MG63 (cell line): ENCODE results near the gene CELF2. TPM values are rescaled to one million over a fixed set of nuclear protein-coding genes. Genes with fewer than 3 reads are reported as not detected.

Source experiments
- DNase-seq: peaks from one replicate; pipeline ENCODE4 v3.0.0-alpha.2; 2020
- H3K27me3 ChIP-seq: fragments of 250-450 bp; sonication (Bioruptor Pico); 2 replicates; pipeline ENCODE4 v1.5.1; 2020; ENCODE audit warnings: mild to moderate bottlenecking, moderate library complexity
- H3K36me3 ChIP-seq: fragments of 250-450 bp; sonication (Bioruptor Pico); 2 replicates; pipeline ENCODE4 v1.5.1; 2020; ENCODE audit warnings: mild to moderate bottlenecking, moderate library complexity
- H3K4me3 ChIP-seq: fragments of 250-450 bp; sonication (Bioruptor Pico); 2 replicates; pipeline ENCODE4 v1.5.1; 2020; ENCODE audit warnings: mild to moderate bottlenecking, moderate library complexity
- H3K9me3 ChIP-seq: fragments of 250-450 bp; sonication (Bioruptor Pico); 2 replicates; pipeline ENCODE4 v1.5.1; 2020; ENCODE audit warnings: mild to moderate bottlenecking, moderate library complexity
- total RNA-seq: library from RNA; depleted of rRNA; stranded (reverse); fragments of >200 nt; shearing (Covaris generic); gene quantifications from 2 replicates; pipeline ENCODE4 v1.2.3, GENCODE V29; 2014; ENCODE audit warnings: low replicate concordance

CELF2 gene
- total RNA-seq, 1 experiment from 2014 or later: 1.5 TPM

DNA sequence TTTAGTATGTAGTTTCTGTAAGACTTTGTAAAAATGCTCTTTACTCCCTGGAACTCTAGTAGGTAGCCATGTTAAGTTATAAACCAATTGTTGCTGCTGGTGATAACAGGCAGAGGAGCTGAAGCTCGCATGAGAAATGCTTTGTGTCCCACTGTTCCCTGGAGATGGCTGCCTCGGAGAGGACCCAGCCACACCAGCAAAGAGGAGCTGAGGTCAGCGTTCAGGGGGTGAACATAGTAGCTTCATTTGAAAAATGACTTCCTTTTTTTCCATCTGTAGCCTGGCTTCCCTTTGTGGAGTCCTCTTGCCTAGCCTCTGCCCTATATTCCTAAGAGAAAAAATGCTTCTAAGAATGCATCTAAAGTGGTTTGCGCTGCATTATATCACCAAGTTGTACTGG is 20.3 kb downstream of the CELF2 start:
- peaks cover 3% of the 10 kb centered on the region; the same call in 1 of the 2 replicates for H3K9me3 ChIP-seq
- DNase-seq: no peak
- no peaks in the 10 kb centered on the region for H3K27me3 ChIP-seq
- no peak overlapping the region for H3K4me3 ChIP-seq
- no peaks in the 10 kb centered on the region for H3K36me3 ChIP-seq

DNA sequence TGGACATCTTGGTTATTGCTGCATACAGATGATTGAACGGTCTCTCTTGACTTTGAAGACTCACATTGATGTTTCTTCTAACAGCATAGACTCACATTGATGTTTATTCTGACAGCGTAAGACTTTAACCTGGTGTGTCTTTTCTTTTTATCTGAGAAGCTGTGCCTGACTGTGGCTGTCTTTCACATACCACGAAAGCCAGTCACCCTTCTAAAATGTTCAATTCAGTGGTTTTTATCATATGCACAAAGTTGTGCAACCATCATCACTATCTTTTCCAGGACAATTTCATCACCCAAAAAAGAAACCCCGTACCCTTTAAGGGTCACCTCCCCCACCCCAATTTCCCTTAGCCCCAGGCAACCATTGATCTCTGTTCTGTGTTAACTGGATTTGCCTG is 24.7 kb downstream of the CELF2 start:
- Histone ChIP-seq H3K36me3 (no peaks in the 10 kb centered on the region), H3K9me3 (no peaks in the 10 kb centered on the region), H3K4me3 (no peak overlapping the region), H3K27me3 (no peaks in the 10 kb centered on the region)
- no peak for DNase-seq

DNA sequence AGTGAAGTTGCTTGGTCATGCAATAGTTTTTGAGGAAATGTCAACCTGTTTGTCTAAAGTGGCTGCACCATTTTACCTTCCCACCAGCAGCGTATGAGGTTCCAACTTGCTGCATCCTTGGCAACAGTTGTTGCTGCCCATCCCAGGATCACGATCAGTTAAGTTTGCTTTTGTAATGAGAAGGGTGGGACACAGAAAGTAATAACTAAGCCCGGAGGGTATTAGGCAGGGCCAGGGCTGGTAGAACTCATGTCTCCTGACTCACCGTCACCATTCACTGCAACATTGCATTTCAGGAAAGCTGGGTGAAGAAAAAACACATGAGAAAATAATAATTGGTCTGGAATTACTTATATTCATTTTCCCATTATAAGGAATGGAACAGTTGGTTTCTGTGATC is 25.4 kb downstream of the CELF2 start:
- Histone ChIP-seq H3K4me3 (no peak overlapping the region), H3K36me3 (no peaks in the 10 kb centered on the region), H3K9me3 (no peaks in the 10 kb centered on the region), H3K27me3 (no peaks in the 10 kb centered on the region; the same call in 1 of the 2 replicates)
- no peak for DNase-seq

DNA sequence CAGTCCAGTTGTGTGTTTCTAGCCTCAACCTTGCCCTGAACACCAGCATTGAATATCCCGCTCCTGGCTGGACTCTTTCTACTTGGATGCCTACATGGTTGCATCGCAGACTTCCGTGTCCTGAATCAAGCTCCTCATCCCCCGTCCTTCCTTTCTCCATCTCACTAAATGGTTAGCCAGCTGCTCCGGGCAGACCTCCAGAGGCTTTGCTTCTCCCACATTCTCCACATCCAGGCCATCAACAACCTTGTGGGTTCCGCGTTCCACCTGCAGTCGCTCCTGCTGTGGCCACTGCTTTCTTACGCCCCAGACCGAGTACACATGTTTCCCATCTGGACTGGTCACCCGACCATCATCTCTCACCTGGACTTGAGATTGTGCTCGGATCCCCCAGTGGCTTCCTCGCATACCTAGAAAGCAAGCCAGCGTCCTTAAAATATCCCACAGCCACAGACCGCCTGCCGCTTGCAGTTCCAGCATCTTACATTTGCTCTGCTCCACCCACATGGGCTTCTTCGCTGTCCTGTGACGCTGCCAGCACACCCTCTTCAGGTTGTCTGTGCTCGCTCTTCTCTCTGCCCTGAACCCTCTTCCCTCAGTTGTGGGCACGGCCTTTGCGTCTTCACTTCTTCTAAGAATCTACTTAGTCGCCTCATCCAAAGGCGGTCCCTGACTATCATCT is 25.9 kb downstream of the CELF2 start:
- Histone ChIP-seq H3K4me3 (no peak overlapping the region), H3K27me3 (no peaks in the 10 kb centered on the region; the same call in 1 of the 2 replicates), H3K36me3 (no peaks in the 10 kb centered on the region), H3K9me3 (no peaks in the 10 kb centered on the region)
- DNase-seq: no peak

DNA sequence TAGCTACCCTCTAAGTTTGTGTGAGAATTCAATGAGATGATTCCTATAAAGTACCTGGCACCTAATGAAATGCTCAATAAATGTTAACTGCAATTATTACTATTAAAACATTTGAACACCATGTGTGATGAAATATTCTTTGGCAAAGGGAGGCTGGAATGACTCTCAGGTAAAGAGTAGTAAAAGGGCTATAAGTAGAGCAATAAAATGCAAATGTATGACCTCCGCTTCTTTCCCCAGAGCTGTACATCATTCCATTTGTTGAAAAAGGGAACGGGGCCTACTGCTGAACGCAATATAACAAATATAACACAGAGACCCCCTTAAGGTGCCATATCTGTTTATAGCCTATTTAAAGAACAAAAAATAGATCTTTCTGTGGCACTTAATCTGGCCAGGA is 27.8 kb downstream of the CELF2 start:
- Histone ChIP-seq H3K27me3 (no peaks in the 10 kb centered on the region; the same call in 1 of the 2 replicates), H3K4me3 (no peak overlapping the region)
- DNase-seq: no peak

DNA sequence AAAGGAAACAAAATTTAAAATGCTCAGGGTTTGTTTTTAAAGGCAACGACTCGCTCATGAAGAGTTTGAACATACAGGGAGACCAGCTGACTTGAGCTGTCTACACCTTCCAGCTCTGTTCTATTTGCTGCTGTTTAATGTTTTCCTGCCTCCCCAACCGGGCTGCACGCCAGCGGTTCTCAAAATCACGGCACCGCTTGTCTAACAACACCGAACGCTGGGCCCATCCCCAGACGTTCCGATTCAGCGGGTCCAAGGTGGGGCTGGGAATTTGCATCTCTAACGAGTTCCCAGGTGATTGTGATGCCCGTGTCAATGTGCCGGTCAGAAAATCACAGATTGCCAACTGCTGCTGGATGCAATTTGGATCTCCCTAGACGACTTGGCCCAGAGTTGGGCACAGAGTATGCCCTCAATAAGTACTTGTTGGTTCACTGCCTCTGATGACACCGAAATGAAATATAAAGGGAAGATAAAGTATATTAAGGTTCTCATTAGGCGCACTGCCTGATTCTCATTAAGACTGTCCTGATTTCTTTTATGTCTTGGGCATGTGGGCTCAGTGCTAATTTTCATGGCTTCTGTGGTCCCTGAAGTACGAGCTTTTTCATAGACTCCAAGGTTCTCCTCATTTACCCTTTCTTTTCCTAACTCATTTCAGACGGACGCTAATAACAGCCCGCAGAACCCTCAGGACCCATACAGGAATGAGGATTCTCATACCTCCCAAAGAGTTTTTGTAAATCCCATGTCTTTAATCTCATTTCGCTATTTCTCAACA is 28.5 kb downstream of the CELF2 start:
- Histone ChIP-seq H3K4me3 (no peak overlapping the region), H3K36me3 (no peaks in the 10 kb centered on the region), H3K27me3 (no peaks in the 10 kb centered on the region; the same call in 1 of the 2 replicates), H3K9me3 (no peaks in the 10 kb centered on the region)
- no peak for DNase-seq

More for the DNA sequence above, 27.8 kb downstream of the CELF2 start:
- H3K36me3 ChIP-seq: no peaks in the 10 kb centered on the region
- H3K9me3 ChIP-seq: no peaks in the 10 kb centered on the region

DNA sequence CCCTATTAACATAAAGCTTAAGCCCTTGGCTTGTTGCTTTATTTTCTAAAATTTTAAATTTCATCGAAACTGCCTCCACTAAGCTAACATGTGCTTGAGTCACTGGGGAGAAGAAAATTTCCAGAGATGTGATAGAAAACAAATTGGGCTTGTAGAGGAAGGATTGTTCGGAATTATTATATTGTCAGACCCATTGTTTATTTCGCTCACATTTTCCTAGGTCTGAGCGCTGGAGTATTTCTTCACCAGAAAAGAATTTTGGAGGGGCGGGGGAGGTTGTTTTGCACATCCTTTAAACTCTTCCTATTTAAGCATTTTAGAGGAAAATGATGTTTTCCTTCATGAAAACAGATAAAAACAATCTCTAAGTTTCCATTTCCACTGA is 29.1 kb downstream of the CELF2 start:
- Histone ChIP-seq H3K36me3 (no peaks in the 10 kb centered on the region), H3K4me3 (no peak overlapping the region), H3K9me3 (no peaks in the 10 kb centered on the region), H3K27me3 (no peaks in the 10 kb centered on the region; the same call in 1 of the 2 replicates)
- DNase-seq: no peak

DNA sequence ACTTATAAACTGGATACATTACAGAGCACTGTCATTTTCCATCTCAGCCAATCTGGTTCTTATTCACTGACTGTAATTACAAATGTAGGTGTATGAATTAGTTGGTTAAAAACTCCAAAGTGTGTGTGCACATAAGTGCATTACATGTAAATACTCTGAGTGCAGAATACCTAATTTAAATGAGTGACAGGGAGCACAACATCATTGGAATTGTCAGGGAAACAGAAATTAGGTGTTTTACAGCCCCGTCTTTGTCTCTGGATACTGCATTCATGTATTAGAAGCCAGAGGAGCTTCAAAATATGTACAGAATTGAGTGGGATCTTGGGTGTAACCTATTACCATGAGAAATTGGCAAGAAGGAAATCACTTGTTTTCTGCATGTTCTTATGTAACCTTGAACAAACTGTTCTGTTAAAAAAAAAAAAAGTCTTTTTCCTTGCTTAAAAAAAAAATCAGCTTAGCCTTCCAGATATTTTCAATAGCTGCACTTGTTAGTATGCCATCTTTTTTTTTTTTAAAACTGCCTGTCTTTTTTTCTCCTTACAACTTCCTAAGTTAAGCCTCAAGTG is 31.1 kb downstream of the CELF2 start:
- no peak overlapping the region for H3K4me3 ChIP-seq
- no peaks in the 10 kb centered on the region for H3K9me3 ChIP-seq
- DNase-seq: no peak
- no peaks in the 10 kb centered on the region; the same call in 1 of the 2 replicates for H3K27me3 ChIP-seq
- H3K36me3 ChIP-seq: no peaks in the 10 kb centered on the region

DNA sequence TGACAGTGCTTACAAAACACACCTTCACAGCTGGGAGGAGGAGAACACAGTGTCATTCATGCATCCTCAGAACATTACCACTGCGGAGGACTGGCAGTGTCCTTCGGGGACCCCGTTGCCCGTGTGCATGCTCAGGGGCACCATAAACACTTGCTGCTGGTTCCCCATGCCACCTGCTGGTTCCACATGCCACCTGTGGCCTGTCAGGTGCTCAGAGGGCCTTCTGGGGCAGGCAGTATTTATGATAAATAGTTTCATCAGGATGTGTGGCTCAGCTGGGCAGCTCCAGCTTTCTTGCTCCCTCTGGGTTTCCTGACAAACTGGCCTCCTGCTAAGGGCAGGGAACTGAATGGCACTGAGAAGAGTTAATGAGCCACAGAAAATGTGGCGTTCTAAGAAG is 32.1 kb downstream of the CELF2 start:
- no peak overlapping the region for H3K4me3 ChIP-seq
- H3K36me3 ChIP-seq: no peaks in the 10 kb centered on the region
- H3K9me3 ChIP-seq: no peaks in the 10 kb centered on the region
- no peaks in the 10 kb centered on the region; the same call in 1 of the 2 replicates for H3K27me3 ChIP-seq
- DNase-seq: no peak

DNA sequence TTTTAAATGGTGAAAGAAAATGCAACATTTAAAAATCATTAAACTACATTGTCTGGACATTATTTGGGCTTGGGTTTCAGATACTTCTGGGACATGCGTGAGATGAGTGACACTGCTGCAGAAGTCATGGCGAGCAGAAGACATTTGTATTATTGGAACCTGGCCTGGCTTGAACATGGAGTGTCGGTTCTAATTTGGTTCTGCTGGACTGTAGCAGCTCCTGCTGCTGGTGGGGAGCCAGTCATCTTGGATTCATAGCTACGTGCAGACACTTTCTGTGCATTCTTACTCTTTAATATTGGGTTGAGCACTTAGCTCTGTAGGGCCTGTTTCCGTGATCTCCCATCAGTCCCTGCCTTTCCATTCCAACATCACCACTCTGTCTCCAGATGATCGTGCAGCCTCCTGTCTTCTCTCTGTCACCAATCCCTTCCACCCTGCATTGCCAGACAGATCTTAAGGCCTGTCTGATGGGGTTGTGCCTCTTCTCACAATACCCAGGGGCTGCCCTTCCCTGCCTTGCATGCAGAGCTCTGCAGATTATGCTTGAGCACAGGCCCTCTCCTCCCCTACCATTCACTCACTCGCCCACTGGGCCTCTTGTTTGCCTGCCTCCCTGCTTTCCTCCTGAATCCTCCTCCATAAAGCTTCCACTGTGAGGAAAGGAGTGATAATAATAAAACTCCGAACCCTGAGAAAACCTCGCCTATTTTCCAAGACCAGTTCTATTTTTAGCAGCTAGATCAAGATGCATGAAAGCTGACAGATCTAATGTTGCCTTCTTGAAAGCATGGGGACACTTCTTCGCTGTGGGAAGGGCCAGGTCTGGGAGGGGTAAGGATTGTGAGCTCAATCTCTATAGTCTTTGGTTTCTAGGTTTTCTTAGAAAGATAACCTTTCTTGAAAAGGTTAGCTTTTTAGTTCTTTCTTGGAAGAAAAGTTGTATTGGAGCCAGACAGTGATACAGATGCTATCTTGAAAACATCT is 32.9 kb downstream of the CELF2 start:
- Histone ChIP-seq H3K27me3 (no peaks in the 10 kb centered on the region; the same call in 1 of the 2 replicates), H3K36me3 (no peaks in the 10 kb centered on the region), H3K9me3 (no peaks in the 10 kb centered on the region), H3K4me3 (no peak overlapping the region)
- DNase-seq: no peak

DNA sequence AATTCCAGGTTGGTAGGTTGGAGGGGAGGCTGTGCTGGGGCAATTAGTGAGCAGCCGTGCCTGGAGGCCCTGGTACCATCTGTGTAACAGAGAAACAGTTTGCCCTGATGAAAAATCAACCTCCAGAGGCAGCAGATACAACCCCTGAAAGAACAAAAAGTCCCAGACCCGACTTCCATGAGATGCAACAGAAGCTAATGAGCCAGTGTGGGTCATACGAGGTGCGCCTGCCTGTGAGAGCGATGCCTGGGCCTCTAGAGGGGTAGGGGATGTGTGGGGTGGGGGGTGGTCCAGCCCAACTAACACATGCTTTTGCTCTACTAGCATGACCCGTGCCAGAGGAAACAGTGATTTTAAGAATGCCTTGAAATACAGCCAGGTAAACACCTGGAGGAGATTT is 39.3 kb downstream of the CELF2 start:
- Histone ChIP-seq H3K9me3 (peaks cover under 1% of the 10 kb centered on the region), H3K27me3 (no peaks in the 10 kb centered on the region), H3K36me3 (no peaks in the 10 kb centered on the region), H3K4me3 (no peak overlapping the region)
- no peak for DNase-seq

DNA sequence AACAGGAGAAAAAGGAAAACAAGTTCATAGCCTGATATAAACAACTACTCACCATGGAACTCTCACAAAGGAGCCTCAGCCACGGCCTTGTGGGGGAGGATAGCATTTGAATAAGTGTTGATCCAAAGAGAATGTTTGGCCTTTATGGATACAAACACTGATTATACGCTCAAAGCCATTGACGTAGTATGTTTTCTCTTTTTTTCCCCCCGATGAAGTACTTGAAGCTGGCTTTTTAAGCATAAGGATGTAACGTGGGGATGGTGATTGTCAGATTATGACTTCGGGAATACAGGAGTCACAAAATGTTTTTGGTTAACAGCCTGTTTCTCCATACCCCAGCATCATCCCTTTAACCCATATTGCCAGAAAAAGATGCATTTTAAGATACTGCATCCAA is 39.8 kb downstream of the CELF2 start:
- peaks cover 3% of the 10 kb centered on the region for H3K9me3 ChIP-seq
- DNase-seq: no peak
- H3K36me3 ChIP-seq: no peaks in the 10 kb centered on the region
- H3K4me3 ChIP-seq: no peak overlapping the region
- H3K27me3 ChIP-seq: no peaks in the 10 kb centered on the region

DNA sequence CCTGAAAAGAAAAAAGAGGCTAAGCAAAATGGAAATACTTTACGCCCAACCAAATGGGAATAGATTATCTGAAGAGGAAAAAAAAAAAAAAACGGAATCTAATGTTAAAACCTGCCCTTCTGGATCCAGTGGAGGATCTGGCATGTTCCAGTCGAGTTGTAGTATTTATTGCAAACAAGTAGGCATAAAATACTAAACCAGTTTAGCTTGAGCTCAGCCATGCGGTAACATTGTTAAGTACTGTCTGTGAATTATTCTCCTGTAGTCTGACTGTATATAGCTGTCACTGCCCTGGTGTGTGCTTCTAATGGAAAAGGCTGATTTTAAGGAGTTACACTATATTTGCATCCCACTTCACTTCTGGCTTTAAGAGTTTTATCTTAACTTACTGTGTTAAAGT is 40.3 kb downstream of the CELF2 start:
- H3K27me3 ChIP-seq: no peaks in the 10 kb centered on the region
- no peak for DNase-seq

DNA sequence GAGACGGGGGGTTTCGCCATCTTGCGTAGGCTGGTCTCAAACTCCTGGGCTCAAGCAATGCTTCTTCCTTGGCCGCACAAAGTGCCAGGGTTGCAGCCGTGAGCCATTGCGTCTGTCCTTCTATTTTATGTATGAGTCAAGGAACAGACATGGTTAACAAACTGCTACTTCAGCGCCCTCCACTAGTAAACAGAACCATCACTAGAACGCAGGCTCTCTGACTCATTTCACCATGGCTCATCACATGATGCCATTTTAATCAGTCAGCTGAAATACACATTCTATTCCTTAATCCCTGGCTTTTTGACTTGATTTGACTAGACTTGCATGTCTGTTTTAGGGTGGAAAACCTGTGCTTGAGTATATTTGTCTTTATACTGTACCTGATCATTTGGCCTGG is 41.3 kb downstream of the CELF2 start:
- peak; percentile 5 for DNase-seq
- Histone ChIP-seq H3K36me3 (no peaks in the 10 kb centered on the region), H3K27me3 (no peaks in the 10 kb centered on the region), H3K9me3 (peaks cover 3% of the 10 kb centered on the region), H3K4me3 (no peak overlapping the region)

More for the DNA sequence above, 40.3 kb downstream of the CELF2 start:
- Histone ChIP-seq H3K9me3 (peaks cover 3% of the 10 kb centered on the region), H3K4me3 (no peak overlapping the region), H3K36me3 (no peaks in the 10 kb centered on the region)

DNA sequence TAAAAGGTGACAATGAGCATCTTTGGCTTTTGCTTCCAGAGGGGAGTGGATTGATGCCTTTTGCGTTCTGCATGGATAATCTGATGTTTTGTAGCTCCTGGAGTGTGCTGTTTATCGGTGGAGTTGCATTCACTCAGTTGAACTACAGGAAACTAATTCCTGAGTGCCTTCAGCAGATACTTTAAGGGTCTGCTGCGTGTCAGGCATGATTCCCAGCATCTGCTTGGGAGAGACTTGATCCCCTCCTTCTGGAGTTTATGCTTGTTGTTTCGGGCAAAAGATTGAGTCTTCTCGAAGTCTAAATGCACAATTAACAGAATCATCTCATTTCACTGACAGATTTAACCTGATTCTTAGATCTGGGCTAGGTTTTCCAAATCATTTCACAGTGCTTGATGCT is 46.2 kb downstream of the CELF2 start:
- Histone ChIP-seq H3K4me3 (no peak overlapping the region), H3K36me3 (no peaks in the 10 kb centered on the region), H3K9me3 (peaks cover 3% of the 10 kb centered on the region), H3K27me3 (no peaks in the 10 kb centered on the region)
- DNase-seq: no peak

DNA sequence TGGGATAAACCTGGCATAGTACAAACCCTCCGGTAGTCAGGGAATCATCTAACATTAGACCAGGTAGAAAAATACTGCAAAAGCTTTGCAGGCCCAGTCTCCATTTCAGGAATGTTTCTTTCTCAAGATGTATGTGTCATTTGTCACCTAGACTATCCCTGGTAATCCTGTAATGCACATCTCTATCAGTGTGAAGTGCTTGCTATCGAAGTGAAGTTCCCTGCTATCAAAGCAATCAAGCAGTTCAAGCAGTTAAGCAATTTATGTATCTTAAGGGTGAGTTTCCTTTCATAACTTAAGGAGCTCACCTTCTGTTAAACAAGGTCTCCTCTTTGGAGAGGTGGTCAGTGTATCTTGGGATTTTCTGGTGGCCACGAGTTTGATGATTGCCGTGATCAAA is 47.2 kb downstream of the CELF2 start:
- H3K9me3 ChIP-seq: peaks cover 3% of the 10 kb centered on the region
- H3K4me3 ChIP-seq: no peak overlapping the region
- no peaks in the 10 kb centered on the region for H3K36me3 ChIP-seq
- no peaks in the 10 kb centered on the region for H3K27me3 ChIP-seq
- no peak for DNase-seq
